ENCODE measurements around the gene MAP2K4.

GRCh38 chr17:11979795-11980194, 40.9 kb upstream of the MAP2K4 start:
- no peak for TF ChIP-seq CTCF (IDR thresholded peaks at IDR 0.05; ENCODE audit: low read depth, low read length, poor library complexity, severe bottlenecking)
- TF ChIP-seq EZH2phosphoT487 (IDR thresholded peaks at IDR 0.05; ENCODE audit: borderline replicate concordance, low read length) = no peak
